HG02885 (cell line): ENCODE results near the gene KIF3C.

Experiments used
- ATAC-seq: cut with Tn5 transposase; IDR thresholded peaks from one replicate; pipeline ENCODE4 v1.9.1; 2021; ENCODE audit warnings: mild to moderate bottlenecking; ENCODE audit not compliant: unreplicated experiment, poor library complexity

The KIF3C gene

DNA sequence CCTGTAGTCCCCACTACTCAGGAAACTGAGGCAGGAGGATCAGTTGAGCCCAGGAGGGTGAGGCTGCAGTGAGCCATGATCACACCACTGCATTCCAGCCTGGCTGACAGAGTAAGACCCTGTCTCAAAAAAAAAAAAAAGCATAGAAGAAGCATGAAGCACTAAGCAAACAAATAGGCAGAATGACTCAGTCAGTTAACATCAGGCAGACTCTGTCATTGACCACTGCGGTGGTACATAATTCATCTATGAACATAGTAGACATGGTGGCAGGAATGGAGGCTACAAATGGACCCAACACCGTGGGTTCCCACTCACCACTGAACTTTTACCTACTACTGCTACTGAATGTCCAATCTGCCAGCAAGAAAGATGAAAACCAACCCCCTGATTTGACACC lies 96.4 kb downstream of the KIF3C start:
- ATAC-seq = no peak

- no peak for ATAC-seq
These were observed 100.5 kb downstream of the KIF3C start for GRCh38 chr2:25881764-25882163.

- ATAC-seq = no peak
These were observed 103.1 kb downstream of the KIF3C start for GRCh38 chr2:25879133-25879730.

- peak; percentile 95 for ATAC-seq
These were observed 103.8 kb downstream of the KIF3C start, which contains the start of gene ASXL2 for GRCh38 chr2:25878361-25879132. ASXL2 (minus strand) TSS chr2:25878487; CDS start chr2:25878222, 265 bp downstream.

GRCh38 chr2:25877431-25878360 lies 104.6 kb downstream of the KIF3C start:
- peak; percentile 47 for ATAC-seq
